ENCODE measurements around the gene LY6G6D.
"Not testable (repeated sequence)": the region's sequence is repeated elsewhere in the genome, so short reads cannot be mapped to it uniquely, and the experiment has no call there.

The LY6G6D gene

GRCh38 chr6:31692353-31692752, 22.8 kb upstream of the LY6G6D start:
- DNase-seq, result no peak

GRCh38 chr6:31692886-31693285, 22.3 kb upstream of the LY6G6D start:
- DNase-seq, result no peak

GRCh38 chr6:31693535-31693934, 21.6 kb upstream of the LY6G6D start:
- DNase-seq, result peak in 1 of 4 experiments; percentile 31

- no peak for DNase-seq
These were observed 17.6 kb upstream of the LY6G6D start for GRCh38 chr6:31697555-31697954.

- DNase-seq, result no peak
These were observed 14.3 kb upstream of the LY6G6D start for GRCh38 chr6:31700740-31701401.

GRCh38 chr6:31701666-31702404, 13.3 kb upstream of the LY6G6D start:
- no peak for DNase-seq

GRCh38 chr6:31702405-31702818, 12.7 kb upstream of the LY6G6D start:
- no peak for DNase-seq

- peak; percentile 98 to 99 (median 99) for DNase-seq
These were observed 12.1 kb upstream of the LY6G6D start, which contains the start of gene ABHD16A for GRCh38 chr6:31702819-31703716. TSS of gene ABHD16A (minus strand) at chr6:31703324. CDS start at chr6:31703281, 43 bp downstream.

- no peak for DNase-seq
These were observed 9.2 kb upstream of the LY6G6D start for GRCh38 chr6:31705931-31706330.

GRCh38 chr6:31706599-31706998, 8.5 kb upstream of the LY6G6D start, which contains the start of gene LY6G6F:
TSS of gene LY6G6F (plus strand) at chr6:31706866. CDS start at chr6:31706907, 41 bp downstream.
- no peak for DNase-seq

GRCh38 chr6:31707701-31708100, 7.4 kb upstream of the LY6G6D start:
- DNase-seq, result no peak

- DNase-seq, result no peak
These were observed 6.9 kb upstream of the LY6G6D start for GRCh38 chr6:31708224-31708623.

- not testable (repeated sequence) for DNase-seq
These were observed 6.0 kb upstream of the LY6G6D start for GRCh38 chr6:31709157-31709556.

GRCh38 chr6:31710523-31711219, 4.5 kb upstream of the LY6G6D start:
- DNase-seq, result no peak

GRCh38 chr6:31711233-31711632, 3.9 kb upstream of the LY6G6D start:
- peak; percentile 37 to 61 (median 56) for DNase-seq

- DNase-seq, result peak in 3 of 4 experiments; percentile 49 to 63 (median 57)
These were observed 2.9 kb upstream of the LY6G6D start for GRCh38 chr6:31712296-31712695.

GRCh38 chr6:31713465-31713864, 1.7 kb upstream of the LY6G6D start:
- peak in 1 of 4 experiments; percentile 1 for DNase-seq

- peak in 2 of 4 experiments; percentile 20 to 29 for DNase-seq
These were observed 1.0 kb upstream of the LY6G6D start for GRCh38 chr6:31713991-31714684.

GRCh38 chr6:31717499-31718222, 2.5 kb downstream of the LY6G6D start:
- no peak for DNase-seq

- DNase-seq, result no peak
These were observed 3.1 kb downstream of the LY6G6D start for GRCh38 chr6:31718265-31718664.

GRCh38 chr6:31719001-31719400, 3.9 kb downstream of the LY6G6D start:
- no peak for DNase-seq
